ENCODE data around the gene STPG3.

DNA sequence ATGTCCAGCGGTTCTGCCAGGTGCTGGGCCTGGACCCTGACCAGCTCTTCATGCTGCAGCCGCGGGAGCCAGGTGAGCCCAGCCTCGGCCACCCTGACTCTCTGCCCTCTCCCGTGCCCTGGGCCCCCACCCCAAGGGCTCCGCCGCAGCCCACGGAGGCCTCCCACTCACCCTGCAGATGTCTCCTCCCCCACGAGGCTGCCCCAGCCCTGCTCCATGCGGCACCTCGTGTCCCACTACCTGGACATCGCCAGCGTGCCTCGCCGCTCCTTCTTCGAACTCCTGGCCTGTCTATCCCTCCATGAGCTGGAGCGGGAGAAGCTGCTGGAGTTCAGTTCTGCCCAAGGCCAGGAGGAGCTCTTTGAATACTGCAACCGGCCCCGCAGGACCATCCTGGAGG lies 36.5 kb upstream of the STPG3 start:
- TF ChIP-seq, protein P1, sequence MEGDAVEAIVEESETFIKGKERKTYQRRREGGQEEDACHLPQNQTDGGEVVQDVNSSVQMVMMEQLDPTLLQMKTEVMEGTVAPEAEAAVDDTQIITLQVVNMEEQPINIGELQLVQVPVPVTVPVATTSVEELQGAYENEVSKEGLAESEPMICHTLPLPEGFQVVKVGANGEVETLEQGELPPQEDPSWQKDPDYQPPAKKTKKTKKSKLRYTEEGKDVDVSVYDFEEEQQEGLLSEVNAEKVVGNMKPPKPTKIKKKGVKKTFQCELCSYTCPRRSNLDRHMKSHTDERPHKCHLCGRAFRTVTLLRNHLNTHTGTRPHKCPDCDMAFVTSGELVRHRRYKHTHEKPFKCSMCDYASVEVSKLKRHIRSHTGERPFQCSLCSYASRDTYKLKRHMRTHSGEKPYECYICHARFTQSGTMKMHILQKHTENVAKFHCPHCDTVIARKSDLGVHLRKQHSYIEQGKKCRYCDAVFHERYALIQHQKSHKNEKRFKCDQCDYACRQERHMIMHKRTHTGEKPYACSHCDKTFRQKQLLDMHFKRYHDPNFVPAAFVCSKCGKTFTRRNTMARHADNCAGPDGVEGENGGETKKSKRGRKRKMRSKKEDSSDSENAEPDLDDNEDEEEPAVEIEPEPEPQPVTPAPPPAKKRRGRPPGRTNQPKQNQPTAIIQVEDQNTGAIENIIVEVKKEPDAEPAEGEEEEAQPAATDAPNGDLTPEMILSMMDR (IDR thresholded peaks at IDR 0.05) = no peak
- no peak for TF ChIP-seq EP300 (IDR thresholded peaks at IDR 0.05; ENCODE audit: borderline replicate concordance in 1 of 2, low read depth in 1 of 2, low read length in 1 of 2)
- no peak for TF ChIP-seq POLR2AphosphoS5 (IDR thresholded peaks at IDR 0.05; ENCODE audit: low read depth, low read length)
- TF ChIP-seq, protein P2, sequence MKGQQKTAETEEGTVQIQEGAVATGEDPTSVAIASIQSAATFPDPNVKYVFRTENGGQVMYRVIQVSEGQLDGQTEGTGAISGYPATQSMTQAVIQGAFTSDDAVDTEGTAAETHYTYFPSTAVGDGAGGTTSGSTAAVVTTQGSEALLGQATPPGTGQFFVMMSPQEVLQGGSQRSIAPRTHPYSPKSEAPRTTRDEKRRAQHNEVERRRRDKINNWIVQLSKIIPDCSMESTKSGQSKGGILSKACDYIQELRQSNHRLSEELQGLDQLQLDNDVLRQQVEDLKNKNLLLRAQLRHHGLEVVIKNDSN (IDR thresholded peaks at IDR 0.05; ENCODE audit: borderline replicate concordance, low read depth) = no peak
- TF ChIP-seq RXRA (IDR thresholded peaks at IDR 0.05; ENCODE audit: borderline replicate concordance, low read depth) = no peak

Data from SK-N-SH (cell line).